ENCODE results near the gene CYTH1.
"Not testable (repeated sequence)": the region's sequence is repeated elsewhere in the genome, so short reads cannot be mapped to it uniquely, and the experiment has no call there.

The CYTH1 gene

GRCh38 chr17:78759203-78759968, 22.7 kb downstream of the CYTH1 start (continued):
- no peak for TF ChIP-seq TOX (CRISPR knock-in tag; IDR thresholded peaks at IDR 0.05; ENCODE audit: borderline replicate concordance)

GRCh38 chr17:78753316-78754250, 28.5 kb downstream of the CYTH1 start:
- no peak for ATAC-seq
- TF ChIP-seq ZFP3 (CRISPR knock-in tag; IDR thresholded peaks at IDR 0.05) (no peak), POU6F1 (CRISPR knock-in tag; IDR thresholded peaks at IDR 0.05; ENCODE audit: borderline replicate concordance, low read depth) (no peak), ZNF565 (CRISPR knock-in tag; conservative IDR thresholded peaks at IDR 0.05; ENCODE audit: low read depth) (no peak), SNAI2 (CRISPR knock-in tag; IDR thresholded peaks at IDR 0.05) (no peak), OSR1 (CRISPR knock-in tag; IDR thresholded peaks at IDR 0.05) (no peak), GLIS3 (CRISPR knock-in tag; IDR thresholded peaks at IDR 0.05) (no peak), CSRNP3 (CRISPR knock-in tag; IDR thresholded peaks at IDR 0.05) (no peak)

GRCh38 chr17:78751447-78752161, 30.5 kb downstream of the CYTH1 start:
- no peak for TF ChIP-seq OSR1 (CRISPR knock-in tag; IDR thresholded peaks at IDR 0.05)
- TF ChIP-seq PPARA (CRISPR knock-in tag; IDR thresholded peaks at IDR 0.05; ENCODE audit: borderline replicate concordance), result no peak
- TF ChIP-seq ZNF8 (CRISPR knock-in tag; IDR thresholded peaks at IDR 0.05), result no peak
- no peak for TF ChIP-seq CSDC2 (CRISPR knock-in tag; IDR thresholded peaks at IDR 0.05)
- TF ChIP-seq BACH2 (CRISPR knock-in tag; IDR thresholded peaks at IDR 0.05; ENCODE audit: borderline replicate concordance), result no peak
- no peak for TF ChIP-seq ESRRG (CRISPR knock-in tag; IDR thresholded peaks at IDR 0.05)
- no peak for TF ChIP-seq ISL1 (CRISPR knock-in tag; IDR thresholded peaks at IDR 0.05)
- no peak for TF ChIP-seq TOX (CRISPR knock-in tag; IDR thresholded peaks at IDR 0.05; ENCODE audit: borderline replicate concordance)
- no peak for TF ChIP-seq ARNTL (CRISPR knock-in tag; IDR thresholded peaks at IDR 0.05; ENCODE audit: borderline replicate concordance, low read depth)
- no peak for TF ChIP-seq ZNF70 (CRISPR knock-in tag; IDR thresholded peaks at IDR 0.05)
- TF ChIP-seq CSRNP3 (CRISPR knock-in tag; IDR thresholded peaks at IDR 0.05), result no peak
- no peak for TF ChIP-seq ZNF565 (CRISPR knock-in tag; conservative IDR thresholded peaks at IDR 0.05; ENCODE audit: low read depth)
- no peak for TF ChIP-seq SNAI2 (CRISPR knock-in tag; IDR thresholded peaks at IDR 0.05)
- TF ChIP-seq GLIS3 (CRISPR knock-in tag; IDR thresholded peaks at IDR 0.05), result no peak
- no peak for ATAC-seq

- not testable (repeated sequence) for ATAC-seq
These were observed 31.1 kb downstream of the CYTH1 start for GRCh38 chr17:78751000-78751399.

- ATAC-seq, result no peak
- TF ChIP-seq ARNTL (CRISPR knock-in tag; IDR thresholded peaks at IDR 0.05; ENCODE audit: borderline replicate concordance, low read depth) (no peak), CREB5 (CRISPR knock-in tag; IDR thresholded peaks at IDR 0.05; ENCODE audit: low read depth) (no peak), ZFP30 (CRISPR knock-in tag; IDR thresholded peaks at IDR 0.05) (no peak), ZNF8 (CRISPR knock-in tag; IDR thresholded peaks at IDR 0.05) (no peak), PATZ1 (CRISPR knock-in tag; IDR thresholded peaks at IDR 0.05; ENCODE audit: borderline replicate concordance) (no peak), ESRRG (CRISPR knock-in tag; IDR thresholded peaks at IDR 0.05) (no peak), ZC3H10 (CRISPR knock-in tag; IDR thresholded peaks at IDR 0.05) (no peak), ISL1 (CRISPR knock-in tag; IDR thresholded peaks at IDR 0.05) (no peak), PPARA (CRISPR knock-in tag; IDR thresholded peaks at IDR 0.05; ENCODE audit: borderline replicate concordance) (no peak), TCF4 (CRISPR knock-in tag; IDR thresholded peaks at IDR 0.05; ENCODE audit: borderline replicate concordance) (no peak), RARB (CRISPR knock-in tag; IDR thresholded peaks at IDR 0.05) (no peak)
These were observed 33.2 kb downstream of the CYTH1 start for GRCh38 chr17:78748730-78749317.

Data from SK-N-SH treated with all-trans-retinoic acid at 6 μM for 48 hours (cell line).